Stimulated activated CD8-positive, alpha-beta memory T cell treated with anti-CD3 and anti-CD28 coated beads, Interleukin-7, amount 100 ng/mL, for 1 hour (primary cell): ENCODE data around the gene AUNIP.

ENCODE experiments used
- DNase-seq, 2 donors: peaks; one replicate each; pipeline ENCODE4 v3.0.0-alpha.2; 2020; ENCODE audit warnings: low read depth in 2 of 2

Gene AUNIP

DNA sequence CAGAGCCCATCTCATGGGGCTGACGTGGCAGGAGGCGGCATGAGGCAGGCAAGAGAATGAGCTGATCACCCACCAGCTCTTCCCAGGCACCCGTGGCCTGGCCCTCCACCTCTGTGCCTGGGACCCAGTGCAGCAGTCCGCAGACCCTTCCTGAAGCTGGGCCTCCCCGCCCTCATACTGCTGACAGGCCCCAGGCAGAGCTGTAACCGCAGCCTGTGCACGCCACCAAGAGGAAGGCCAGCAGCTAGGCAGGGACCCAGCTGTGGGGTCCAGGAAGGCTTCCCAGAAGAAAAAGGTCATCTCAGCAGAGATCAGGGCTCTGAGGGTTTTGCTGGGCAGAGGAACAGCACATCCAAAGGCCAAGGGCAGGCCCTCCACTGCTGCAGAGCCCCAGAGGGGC is 49.3 kb downstream of the AUNIP start:
- DNase-seq, result no peak

DNA sequence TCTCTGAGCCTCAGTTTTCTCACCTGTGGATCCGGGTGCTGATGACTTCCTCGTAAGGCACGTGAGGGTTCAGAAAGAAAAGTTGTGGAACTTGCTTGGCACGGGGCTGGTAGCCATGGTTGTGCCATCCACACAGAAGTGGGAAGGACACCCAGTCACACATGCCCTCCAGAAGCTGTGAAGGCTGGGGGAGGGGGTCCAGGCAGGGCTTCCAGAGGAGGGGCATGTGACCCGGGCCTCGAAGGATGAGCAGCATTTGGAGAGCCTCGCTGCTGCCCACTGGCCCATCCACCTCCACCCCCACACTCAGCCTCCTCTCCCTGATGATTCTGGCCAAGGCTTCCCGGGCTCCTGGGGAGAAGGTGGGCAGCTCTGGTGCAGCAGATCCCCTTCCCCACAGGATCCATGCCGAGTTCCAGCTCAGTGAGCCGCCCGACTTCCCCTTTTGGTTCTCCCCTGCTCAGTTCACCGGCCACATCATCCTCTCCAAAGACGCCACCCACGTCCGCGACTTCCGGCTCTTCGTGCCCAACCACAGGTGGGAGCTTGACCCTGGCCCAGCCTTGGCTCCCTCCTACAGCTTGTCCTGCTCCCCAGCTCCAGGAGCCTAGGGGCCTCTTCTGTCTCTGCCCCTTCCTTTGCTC is 49.9 kb downstream of the AUNIP start:
- no peak for DNase-seq

DNA sequence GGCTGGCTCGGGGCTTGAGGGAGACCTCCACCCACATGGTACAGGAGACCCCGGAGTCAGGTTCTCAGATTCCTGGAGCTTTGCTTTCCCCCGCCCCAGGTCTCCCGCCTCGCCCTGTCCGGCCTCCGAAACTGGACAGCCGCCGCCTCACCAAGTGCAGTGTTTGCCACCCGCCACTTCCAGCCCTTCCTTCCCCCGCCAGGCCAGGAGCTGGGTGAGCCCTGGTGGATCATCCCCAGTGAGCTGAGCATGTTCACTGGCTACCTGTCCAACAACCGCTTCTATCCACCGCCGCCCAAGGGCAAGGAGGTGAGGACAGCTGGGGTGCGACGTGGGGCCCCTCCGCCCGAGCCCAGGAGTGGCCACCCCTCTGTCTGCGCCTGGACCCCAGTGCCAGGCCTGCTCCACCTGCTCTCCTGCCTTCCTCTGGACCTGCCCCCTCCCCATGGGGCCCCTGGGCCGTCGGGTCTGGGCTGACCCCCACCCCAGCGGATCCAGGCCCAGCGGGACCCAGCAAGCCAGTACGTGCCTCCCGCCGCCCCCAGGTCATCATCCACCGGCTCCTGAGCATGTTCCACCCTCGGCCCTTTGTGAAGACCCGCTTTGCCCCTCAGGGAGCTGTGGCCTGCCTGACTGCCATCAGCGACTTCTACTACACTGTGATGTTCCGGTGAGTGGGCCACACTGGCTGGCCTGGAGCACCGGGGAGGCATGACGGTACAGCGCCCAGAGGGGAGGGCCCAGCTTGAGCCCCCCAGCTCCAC is 50.6 kb downstream of the AUNIP start:
- DNase-seq, result no peak

DNA sequence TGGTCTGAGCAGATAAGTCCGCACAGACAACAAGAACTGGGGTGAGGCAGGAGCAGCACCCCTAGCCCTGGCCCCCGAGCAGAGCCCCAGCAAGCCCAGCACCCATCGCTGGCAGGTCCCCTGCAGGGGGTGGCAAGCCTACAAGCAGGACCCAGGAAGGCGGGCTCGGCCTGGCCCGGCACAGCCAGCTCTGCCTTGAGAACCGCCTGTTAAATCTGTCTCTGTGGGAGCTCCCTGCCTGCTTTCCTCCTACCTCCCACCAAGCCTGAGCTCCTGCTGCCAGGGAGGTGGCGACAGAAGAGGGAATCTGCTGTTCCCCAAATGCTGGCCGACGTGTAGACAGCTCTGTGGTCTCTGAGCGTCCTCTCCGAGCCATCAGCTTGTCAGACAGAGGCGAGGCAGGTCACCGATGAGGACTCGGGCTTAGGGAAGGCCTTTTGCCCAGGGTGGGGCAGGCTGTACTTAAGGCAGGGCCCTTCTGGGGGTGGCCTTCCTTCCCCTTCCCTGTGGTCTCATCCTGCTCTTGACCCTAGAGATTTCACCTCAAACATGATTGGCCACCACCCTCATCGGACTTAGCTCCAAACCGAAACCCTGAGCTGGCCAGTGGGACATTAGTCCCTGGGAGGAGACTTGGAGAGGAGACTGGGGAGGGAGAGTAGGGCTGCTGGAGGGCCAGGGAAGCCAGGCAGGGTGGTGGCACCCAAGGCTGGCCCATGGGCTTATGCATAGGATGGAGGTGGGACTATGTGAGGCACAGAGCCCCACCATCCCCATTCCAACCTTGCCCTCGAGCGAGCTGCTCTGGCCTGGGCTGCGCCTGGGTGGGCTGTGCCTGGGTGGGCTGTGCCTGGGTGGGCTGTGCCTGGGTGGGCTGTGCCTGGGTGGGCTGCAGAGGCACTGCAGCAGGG is 51.5 kb downstream of the AUNIP start:
- DNase-seq, result no peak

DNA sequence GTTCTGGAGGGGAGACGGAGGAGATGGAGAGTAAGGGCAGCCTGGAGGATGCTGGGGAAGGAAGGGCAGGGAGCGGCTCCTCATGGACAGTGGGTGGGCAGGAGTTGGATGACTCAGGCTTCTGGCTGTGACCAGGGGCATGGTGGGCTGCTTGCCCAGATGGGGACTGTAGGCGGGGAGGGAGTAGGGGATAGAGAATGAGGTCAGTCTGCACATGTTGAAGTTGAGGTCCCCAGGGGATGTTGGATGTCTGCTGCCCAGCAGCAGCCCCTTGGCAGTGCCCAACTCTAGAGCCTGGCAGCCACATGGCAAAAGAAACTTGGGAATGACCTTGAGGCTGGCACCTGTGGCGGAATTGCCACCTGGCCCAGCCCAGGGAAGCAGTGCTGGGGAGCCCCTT is 52.8 kb downstream of the AUNIP start:
- DNase-seq, result no peak

DNA sequence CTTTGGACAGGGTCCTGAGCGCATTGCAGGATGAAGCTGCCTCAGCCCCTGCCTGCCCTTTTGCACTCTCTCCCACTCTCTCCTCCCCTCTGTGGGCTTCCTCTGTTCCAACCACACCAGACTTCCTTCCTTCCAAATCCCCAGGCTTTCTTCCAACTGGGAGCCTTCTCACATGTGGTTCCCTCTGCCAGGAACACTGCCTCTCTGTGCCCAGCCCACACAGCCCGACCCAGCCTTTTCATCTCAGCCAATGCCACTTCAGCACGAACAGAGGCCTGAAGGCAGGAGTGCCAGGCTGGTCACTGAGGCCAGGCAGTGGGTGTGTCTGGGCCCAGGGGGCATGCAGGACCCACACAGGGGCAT is 53.4 kb downstream of the AUNIP start:
- DNase-seq, result no peak

DNA sequence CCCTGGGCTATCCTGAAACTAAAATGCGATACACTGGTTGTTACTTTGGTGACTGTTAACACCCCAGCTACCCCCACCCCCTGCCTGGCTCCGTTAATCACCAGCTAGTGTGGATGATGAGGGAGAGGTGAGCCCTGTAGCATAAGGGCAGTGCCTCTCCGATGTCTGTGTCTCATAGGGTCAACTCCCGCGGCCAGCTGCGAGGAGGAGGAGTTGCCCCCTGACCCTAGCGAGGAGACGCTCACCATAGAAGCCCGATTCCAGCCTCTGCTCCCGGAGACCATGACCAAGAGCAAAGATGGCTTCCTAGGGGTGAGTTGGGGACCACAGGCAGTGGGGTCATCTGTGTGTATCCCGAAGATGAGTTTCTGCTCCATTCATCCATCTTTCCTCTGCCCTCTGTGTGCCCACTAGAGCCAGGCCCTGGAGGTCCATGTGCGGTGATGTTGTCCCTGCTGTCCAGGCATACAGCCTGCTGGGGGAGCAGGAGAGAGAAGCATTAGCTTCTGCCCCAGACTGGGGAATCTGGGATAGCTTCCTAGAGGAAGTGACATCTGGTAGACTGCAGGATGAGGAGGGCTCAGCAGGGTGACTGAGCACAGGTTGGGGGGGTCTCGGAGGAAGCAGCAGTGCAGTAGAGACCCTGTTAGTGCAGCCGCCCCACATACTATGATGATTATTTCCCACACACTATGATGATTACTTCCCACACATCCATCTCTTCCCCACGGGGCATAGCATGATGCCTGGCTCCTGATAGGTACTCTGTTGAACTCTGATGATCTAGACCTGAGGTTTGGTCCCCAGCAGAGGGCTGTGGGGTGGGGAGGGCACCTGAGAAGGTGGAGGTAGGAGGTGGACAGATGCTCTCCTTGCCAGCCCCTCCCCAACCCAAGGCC is 54.0 kb downstream of the AUNIP start:
- no peak for DNase-seq

DNA sequence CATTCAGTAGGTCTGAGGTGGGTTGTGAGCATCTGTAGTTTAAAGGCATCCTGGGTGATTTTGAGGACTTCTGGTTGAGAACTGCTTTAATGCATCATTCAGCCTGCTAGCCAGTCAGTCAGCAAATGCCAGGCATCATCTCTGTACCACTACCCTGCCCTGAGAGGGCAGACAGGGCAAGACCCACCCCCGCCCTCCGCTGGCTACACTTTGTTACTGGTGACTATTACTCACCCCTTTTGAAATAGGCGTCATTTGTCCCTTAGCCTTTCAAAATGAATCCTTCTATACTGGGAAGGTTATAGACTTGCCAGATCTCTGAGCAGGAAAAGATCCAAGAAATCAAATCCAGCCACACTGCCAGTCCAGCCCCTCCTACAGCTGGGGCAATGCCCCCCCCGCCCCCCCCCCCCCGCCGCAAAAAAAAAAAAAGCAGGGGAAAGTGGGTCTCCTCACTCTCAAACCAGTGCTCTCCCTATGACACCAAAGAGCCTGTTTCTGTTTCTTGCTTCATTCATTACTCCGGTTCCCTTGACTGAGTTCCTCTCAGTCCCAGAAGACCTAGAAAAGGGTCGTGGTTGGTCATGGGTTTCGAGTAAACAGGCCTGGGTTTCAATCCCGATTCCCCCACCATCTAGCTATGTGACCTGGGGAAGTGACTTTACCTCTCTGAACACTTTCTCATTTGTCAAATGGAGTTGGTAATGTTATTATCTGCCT is 54.9 kb downstream of the AUNIP start:
- DNase-seq, result no peak

DNA sequence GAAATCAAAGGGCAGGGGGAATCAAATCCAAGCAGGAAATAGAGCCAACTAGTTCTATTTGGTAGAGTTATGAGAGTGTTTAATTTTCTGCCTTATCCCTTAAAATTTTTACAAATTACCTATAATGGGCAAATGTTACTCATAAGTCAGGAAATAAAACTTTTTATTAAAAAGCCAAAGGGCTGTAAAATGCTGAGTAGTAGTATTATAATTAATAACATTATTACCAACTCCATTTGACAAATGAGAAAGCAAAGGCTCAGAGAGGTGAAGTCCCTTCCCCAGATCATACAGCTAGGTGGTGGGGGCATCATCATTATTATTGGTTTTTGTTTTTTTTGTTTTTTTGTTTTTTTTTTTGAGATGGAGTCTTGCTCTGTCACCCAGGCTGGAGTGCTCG is 55.9 kb downstream of the AUNIP start:
- DNase-seq, result no peak

DNA sequence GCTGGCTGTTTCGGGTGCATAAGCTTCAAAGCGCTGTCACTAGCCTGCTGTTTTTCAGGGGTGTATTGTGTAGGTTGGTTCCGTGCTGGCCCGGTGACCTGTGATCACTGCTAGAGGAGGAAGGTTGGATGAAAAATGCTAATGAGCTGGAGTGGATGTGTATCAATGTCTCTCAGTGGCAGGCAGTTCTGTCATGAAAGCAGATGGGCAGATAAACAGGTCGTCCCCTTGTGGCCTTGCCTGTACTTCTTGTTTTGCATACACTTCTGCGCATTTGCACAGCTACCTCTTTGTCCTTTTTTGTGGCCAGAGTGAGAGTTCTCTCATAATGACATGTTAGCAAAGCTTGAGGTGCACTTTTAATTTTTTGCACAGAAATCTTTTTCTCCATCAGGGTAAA is 56.3 kb downstream of the AUNIP start:
- DNase-seq, result no peak

DNA sequence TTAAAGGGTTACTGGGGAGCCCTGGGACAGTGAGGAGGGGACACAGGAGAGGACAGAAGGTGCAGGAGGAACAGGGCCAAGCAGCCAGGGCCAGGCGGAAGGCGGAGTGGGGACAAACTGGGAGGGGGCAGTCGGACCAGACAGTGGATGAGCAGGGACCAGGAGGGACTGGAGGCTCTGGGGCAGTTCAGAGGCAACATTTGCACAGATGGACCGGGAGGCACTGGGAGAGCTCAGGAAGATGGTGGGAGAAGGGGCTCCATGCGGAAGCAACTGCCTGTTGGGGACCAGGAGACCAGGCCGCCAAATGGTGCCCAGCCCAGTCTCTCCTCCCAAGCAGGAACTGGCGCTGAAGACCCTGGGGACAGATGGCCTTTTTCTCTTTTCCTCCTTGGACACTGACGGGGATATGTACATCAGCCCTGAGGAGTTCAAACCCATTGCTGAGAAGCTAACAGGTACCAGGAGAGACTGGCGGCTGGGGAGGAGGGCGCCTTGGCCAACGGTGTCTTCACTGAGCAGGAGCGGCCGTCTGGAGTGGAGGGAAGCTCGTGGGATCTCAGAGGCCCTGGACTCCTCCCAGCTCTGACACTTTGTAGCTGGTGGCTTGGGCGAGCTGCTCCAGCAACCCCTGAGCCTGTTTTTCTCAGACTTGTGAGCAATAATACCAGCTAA is 58.4 kb downstream of the AUNIP start:
- DNase-seq, result no peak

DNA sequence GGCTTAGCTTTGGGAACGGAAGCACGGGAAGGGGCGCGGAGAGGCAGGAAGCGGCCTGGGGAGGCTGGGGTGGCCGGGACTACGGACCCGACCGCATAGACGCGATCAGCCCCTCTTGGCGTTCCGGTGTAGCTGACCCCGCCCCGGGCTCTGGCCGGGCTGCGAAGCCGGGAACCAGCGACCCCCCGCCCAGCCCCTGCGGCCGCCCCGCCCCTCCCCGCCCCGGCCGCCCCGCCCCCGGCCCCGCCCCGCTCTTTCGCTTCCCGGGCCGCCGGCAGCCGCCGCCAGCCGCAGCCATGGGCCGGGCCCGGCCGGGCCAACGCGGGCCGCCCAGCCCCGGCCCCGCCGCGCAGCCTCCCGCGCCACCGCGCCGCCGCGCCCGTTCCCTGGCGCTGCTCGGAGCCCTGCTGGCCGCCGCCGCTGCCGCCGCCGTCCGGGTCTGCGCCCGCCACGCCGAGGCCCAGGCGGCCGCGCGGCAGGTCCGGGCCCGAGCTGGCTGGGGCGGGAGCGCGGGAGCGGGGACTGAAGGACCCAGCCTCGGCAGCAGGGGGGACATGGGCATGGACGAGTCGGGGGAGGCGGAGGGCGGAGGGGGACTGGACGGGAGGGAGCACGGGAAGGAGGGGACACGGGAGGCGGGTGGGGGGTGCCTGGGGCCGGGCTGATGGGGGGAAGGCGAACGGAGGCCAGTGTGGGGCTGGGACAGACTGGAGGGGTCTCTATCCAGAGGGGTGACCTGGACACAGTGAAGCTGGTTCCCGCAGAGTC is 59.1 kb downstream of the AUNIP start, which contains the start of gene SELENON:
TSS of gene SELENON (plus strand) at position 259 of the 768 bp plus-strand sequence. CDS start at position 297, 38 bp downstream.
- DNase-seq, result no peak

DNA sequence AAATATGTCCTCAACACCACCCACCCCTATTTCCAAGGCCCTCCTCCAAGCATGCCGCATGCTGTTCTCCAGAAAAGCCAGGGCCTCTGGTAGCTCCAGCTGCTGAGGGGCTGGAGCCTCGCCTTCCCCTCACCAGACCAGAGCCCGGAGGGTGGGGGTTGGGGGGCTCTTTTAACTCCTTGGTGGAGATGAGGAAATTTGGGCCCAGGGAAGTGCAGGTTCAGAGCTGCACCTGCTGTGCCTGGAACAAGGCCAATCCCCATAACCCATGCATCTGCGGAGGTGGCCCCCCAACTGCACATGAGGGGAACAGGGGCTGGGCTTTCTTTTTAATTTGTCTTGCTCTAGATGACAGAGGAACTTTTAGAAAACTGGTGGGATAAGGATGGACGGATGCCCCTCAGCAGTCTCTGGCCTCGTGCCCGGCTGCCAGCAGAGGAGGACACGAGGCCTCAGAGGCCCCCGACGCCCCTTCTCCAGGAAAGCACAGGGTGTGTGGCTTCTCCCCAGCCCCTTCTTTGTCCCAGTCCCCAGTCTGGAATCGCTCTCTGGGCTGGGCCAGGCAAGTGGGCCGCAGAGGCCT is 59.8 kb downstream of the AUNIP start:
- DNase-seq, result no peak

DNA sequence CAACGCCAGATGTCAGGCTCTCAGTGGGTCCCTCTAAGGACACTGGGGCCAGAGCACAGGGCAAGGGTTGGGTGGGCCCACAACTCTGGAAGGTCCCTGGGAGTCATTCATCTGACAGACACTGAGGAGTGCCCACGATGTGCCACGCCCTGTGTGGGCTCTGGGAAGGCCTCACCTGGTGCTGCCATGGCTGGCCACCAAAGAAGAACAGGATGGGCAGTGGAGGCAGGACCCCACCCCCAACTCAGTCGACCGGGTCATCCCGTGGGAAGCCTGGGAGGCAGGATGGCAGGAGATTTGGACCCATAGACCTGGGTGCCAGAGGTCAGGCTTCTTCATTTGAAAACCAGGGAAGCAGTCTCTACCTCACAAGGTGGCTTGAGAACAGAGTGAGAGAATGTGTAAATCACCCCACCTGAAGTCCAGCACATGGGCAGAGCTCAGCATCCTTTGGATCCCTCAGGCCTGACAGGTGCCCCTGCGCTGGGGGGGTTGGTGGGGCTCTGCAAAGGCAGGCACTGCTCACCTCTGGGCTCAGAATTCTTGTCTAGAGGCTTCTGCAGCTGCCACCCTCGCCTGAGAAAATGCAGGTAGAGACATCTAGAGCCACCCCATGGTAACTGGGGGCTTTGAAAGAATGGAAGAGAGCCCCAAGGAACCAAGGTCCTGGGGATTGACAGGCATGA is 60.4 kb downstream of the AUNIP start:
- no peak for DNase-seq

DNA sequence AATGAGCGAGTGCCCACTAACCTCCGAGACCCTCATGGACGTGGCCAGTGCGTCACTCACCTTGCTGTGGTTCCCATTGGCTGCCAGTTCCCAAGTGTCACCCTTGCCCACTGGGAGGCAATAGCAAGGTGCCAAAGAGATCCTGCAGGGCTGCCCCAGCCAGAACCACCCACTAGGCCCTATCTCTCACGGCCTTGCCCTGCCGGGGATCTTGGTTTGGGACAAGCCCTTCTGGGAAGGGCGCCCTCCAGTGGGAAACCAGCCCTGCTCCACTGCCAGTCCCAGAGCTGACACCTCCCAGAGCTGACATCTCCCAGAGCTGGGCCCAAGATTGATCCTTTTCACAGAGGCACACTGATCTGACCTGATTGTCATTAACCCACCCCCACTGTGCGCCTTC is 61.3 kb downstream of the AUNIP start:
- no peak for DNase-seq

DNA sequence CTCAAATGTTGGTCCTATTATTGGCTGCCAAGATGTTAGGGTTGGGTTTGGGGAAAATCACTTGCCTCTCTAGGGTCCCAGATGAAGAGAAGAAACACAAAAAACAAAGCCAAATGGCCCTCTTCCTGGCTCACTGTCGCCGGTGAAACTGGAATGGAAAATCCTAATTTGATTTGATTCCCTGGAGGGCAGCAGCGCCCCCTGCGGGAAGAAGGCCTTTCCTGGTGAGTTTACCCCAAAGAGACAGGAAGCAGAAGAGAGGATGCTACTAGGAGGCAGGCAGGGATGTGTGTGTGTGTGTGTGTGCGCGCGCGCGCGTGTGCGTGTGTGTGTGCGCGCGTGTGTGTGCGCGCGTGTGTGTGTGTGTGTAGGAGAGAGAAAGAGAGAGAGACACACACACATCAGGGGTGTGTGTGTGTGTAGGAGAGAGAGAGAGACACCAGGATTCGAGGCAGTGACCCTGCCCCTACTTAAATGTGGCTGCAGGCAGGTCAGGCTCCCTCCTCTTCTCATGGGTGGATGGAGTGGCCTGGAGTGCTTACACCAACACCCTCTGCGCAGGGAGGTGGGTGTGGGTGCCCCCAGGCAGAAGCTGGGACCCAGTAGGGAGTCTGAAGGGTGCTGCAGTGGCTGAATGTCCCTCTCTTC is 62.3 kb downstream of the AUNIP start:
- DNase-seq, result peak; percentile 32 to 72

DNA sequence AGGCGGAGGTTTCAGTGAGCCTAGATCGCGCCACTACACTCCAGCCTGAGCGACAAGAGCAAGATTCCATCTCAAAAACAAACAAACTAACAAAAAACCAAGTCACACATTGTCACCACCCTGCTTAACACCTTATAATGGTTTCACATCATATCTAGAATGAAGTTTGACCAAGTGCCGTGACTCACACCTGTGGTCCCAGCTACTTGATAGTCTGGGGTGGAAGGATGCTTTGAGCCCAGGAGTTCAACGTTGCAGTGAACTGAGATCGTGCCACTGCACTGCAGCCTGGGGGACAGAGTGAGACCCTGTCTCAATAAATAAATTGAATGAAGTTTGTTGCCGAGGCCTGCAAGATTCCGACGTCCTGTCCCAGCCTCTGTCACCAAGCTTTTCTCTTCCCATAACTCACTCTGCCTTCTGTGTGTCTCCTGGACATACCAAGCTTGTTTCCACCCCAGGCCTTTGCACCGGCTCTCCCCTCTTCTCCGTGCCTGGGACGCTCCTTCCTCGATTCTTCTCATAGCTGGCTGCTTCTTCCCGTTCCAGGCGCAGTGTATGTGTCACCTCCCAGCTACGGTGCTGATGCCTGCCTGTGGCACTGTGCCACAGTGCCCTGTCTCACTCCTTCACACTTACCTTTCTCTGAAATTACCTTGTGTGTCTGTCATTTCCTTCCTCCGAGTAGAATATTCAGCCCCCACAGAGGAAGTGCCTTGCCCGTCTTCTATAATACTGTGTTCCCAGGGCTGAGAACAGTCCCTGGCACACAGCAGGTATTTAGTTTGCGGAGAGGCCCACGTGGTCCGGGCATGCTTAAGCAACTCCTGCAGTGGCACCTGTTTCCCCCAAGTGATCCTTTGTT is 63.1 kb downstream of the AUNIP start:
- no peak for DNase-seq
